Tracheal epithelial cell (primary cell): ENCODE results near the gene CCL22. TPM values are rescaled to one million over a fixed set of nuclear protein-coding genes. Genes with fewer than 3 reads are reported as not detected.

ENCODE experiments used
- total RNA-seq: library from RNA; depleted of rRNA; stranded (reverse); fragments of >200 nt; gene quantifications from 2 replicates; pipeline ENCODE4 v1.2.1, GENCODE V29; 2014

The CCL22 gene, protein sequence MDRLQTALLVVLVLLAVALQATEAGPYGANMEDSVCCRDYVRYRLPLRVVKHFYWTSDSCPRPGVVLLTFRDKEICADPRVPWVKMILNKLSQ
- total RNA-seq = not detected in 2 replicates

DNA sequence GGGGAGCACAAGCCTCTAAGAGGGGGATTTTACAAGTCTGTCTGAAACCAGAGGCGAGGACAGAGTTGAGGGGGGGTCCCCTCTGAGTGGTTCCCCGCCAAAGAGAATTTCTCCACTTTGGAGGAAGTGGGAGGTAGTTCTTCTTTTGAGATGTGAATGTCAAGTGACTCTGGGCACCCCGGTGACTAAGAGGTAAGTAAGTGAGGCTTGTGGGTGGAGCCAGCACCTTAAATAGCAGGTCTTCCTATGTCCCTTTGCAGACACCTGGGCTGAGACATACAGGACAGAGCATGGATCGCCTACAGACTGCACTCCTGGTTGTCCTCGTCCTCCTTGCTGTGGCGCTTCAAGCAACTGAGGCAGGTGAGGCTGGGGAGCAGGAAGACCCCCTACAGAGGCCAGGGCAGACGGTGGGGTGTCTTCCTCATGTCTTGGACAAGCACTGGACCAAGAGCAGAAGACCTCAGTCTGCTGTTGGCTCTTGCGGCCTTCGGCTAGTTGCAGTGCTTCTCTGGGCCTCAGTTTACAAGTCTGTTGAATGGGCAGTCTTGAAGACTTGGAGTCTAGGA lies at the start of gene CCL22:
CCL22 (plus strand) TSS at position 257 of the 569 bp plus-strand sequence; CDS start at position 291, 34 bp downstream.

DNA sequence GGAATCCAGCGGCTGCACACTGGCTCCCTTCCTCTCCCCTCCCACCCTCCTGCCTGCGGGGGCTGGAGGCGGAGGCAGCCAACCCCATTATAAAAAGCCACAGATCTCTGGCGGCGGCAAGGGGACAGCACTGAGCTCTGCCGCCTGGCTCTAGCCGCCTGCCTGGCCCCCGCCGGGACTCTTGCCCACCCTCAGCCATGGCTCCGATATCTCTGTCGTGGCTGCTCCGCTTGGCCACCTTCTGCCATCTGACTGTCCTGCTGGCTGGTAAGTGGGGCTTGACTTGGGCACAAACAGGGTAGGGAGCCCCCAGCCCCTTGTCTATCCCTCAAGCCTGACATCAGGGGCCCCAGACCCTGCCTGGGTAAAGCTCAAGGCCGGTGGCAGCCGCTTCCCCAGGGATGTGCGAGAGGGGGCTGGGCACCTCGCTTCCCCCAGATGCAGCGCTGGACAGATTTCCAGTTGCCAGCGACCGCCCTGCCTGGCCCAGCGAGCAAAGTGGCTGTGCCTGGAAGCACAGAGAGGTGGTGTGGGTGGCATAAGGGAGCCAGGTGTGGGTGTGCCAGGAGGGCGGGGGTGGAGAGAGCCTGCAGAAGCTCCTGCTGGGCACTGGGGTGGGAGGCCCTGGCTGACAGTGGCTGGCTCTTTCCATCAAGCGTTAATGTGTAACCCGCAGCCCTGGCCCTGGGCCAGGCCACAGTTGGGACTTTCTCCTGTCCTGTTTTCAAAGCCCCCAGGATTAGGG lies 14.0 kb downstream of the CCL22 start, which contains the start of gene CX3CL1:
CX3CL1 (plus strand) TSS at position 119 of the 745 bp plus-strand sequence; CDS start at position 198, 79 bp downstream.

DNA sequence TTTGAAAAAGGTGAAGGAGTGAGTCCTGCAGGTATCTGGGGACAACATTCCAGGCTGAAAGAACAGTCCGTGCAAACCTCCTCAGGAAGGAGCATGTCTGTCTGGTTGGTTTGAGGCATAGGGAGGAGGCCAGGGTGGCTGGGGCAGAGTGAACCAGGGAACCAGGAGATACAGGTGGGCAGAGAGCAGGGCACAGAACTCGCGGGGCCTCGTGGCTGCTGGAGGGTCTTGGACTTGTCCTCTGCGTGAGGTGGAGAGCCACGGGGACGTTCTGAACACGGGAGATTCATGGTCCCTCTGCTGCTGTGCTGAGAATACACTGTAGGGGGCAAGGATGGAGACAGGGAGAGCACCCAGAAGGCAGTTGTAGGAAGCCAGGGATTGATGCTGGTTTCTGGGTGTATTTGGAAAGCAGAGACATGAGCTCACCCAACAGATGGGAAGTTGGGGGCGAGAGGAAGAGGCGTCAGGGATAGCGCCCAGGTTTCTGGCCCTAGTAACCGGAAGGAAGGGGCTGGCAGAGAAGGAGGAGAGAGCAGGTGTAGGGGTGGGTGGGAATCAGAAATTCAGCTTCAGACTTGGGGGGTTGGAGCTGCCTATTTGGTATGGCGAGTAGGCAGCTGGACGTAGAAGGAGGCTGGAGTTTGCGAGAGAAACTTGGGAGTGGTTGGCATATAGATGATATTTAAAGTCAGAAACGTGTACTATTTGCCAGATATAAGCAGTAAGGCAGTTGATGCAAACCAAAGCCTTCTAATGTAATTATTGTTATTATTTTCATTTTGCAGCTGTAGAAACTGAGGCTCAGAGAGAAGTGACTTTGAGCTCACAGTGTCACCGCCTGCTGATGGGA lies 45.6 kb downstream of the CCL22 start, which contains the start of gene CCL17:
CCL17 (plus strand) TSS at position 803 of the 853 bp plus-strand sequence. CDS start 9,166 bp downstream, outside the sequence.

Other genes starting within 250 kb of the CCL22 start
- gene PSME3IP1, start 172.7 kb upstream of the CCL22 start, total RNA-seq = 46.5 and 47.7 TPM in 2 replicates
- gene RSPRY1, start 172.5 kb upstream of the CCL22 start, total RNA-seq = 36.1 and 45.6 TPM in 2 replicates
- 72.5 and 87.2 TPM in 2 replicates for gene ARL2BP, start 113.5 kb upstream of the CCL22 start, total RNA-seq
- gene PLLP, start 74.1 kb upstream of the CCL22 start, total RNA-seq = 15.4 and 37.1 TPM in 2 replicates
- gene CX3CL1, start 13.7 kb downstream of the CCL22 start, total RNA-seq = 2.4 TPM in 1 of 2 replicates, not detected in the other
- gene CCL17, start 46.0 kb downstream of the CCL22 start, total RNA-seq = not detected in 2 replicates
- 75.2 and 83.9 TPM in 2 replicates for gene CIAPIN1, start 88.6 kb downstream of the CCL22 start, total RNA-seq
- gene COQ9, start 88.7 kb downstream of the CCL22 start, total RNA-seq = 52.8 and 58.4 TPM in 2 replicates
- gene POLR2C, start 103.9 kb downstream of the CCL22 start, total RNA-seq = 72.5 and 111 TPM in 2 replicates
- gene DOK4, start 127.7 kb downstream of the CCL22 start, total RNA-seq = 19.0 and 32.0 TPM in 2 replicates
- 6.2 and 9.6 TPM in 2 replicates for gene CCDC102A, start 177.8 kb downstream of the CCL22 start, total RNA-seq
- not detected in 2 replicates for gene ADGRG5, start 183.9 kb downstream of the CCL22 start, total RNA-seq